ENCODE data around the gene CA5A.

CA5A gene

DNA sequence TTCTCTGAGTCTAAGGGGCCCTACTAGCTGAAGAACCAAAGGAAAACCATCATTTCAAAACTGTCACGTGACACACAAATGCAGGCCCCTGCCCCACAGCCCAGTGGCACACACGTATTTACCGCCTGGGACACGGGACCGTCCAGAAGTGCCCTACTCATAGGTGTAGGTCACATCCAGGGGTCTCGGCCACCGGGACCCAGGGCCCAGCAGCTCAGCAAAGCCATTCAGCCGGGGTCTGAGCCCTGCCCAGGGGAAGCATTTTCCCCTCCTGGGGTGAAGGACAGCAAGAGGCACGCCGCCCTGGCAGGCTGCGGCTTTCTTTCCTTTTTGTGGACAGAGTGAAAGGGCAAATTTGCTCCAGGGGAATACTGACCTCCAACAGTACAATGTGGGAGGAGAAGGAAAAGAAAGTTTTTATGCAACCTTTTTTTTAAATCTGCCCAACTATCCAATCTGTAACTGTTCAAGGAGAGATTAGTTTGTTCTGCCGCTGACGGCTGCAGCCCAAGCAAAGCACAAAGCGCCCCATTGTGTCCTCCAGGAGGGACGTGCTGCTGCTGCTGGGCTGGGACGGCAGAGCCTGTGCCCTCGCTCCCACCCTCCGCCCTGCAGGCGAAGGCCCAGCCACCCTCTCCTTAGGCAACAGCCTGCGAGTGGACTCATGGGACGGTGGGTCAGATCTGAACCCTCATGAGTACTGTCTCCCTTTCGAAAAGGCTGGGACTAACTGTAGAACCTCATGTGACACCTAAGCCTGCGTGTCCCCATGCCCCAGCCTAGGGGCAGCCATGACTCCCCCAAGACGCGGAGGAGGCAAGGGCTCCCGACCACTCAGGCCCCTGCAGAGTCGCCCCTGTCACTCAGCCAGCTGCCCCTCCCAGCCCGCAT lies 88.3 kb downstream of the CA5A start:
- in situ Hi-C loops (cut with HindIII; ENCODE audit: low pct_ligation_motif_present, low pct_unique_long_range_greater_than_20kb, low sequenced_read_pairs) = no loop called here
- no peak for DNase-seq

DNA sequence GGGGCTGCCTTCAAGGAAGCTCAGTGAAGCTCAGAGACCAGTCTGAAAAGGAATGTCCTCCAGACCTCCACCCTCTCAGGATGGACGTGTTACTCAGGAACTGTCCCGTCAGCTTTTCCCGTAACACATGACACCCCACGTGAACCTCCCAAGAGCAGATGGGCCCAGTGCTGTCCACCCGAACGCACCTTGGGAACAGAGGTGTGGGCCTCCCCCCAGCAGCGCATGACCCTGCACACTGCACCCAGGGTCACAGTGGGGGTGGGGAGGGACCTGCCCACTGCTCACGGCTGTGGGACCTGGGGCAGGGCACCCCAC lies 88.9 kb downstream of the CA5A start:
- DNase-seq = no peak
- in situ Hi-C loops (cut with HindIII; ENCODE audit: low pct_ligation_motif_present, low pct_unique_long_range_greater_than_20kb, low sequenced_read_pairs) = no loop called here

DNA sequence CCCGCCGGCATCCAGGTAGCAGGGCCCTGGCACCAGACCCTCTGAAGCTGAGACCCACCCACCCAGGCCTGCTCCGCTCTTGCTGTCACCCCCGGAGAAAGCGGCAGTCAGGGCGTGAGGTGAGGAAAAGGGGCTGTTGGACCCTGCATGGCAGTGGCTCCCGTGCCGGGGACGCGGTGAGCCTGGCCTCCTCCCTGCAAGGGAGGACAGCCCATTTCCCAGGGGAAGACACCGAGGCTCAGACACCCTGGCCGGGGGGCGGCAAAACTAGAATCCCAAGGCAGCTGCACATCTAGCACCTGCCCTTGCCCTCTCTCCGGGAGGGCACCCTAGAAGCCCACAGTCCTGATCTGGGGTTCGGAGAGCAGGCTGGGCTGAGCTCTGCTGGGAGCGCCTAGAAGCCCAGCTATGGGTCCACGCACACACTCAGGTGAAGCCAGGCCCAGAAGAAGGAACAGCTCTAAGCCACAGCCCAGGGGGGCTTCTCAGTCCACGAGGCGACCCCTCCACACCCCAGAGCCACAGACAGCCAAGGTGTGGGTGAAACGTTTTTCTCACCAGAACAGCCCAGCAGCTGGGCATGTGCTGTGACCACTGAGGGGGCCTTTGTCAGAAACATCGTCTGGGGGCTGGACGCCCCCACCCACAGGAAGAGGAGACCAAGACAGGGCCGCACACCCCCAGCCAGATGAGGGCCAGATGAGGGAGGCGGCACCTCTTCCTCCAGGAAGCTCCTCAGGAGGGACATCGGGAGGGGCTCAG lies 89.4 kb downstream of the CA5A start:
- in situ Hi-C loops (cut with HindIII; ENCODE audit: low pct_ligation_motif_present, low pct_unique_long_range_greater_than_20kb, low sequenced_read_pairs) = no loop called here
- DNase-seq = no peak

DNA sequence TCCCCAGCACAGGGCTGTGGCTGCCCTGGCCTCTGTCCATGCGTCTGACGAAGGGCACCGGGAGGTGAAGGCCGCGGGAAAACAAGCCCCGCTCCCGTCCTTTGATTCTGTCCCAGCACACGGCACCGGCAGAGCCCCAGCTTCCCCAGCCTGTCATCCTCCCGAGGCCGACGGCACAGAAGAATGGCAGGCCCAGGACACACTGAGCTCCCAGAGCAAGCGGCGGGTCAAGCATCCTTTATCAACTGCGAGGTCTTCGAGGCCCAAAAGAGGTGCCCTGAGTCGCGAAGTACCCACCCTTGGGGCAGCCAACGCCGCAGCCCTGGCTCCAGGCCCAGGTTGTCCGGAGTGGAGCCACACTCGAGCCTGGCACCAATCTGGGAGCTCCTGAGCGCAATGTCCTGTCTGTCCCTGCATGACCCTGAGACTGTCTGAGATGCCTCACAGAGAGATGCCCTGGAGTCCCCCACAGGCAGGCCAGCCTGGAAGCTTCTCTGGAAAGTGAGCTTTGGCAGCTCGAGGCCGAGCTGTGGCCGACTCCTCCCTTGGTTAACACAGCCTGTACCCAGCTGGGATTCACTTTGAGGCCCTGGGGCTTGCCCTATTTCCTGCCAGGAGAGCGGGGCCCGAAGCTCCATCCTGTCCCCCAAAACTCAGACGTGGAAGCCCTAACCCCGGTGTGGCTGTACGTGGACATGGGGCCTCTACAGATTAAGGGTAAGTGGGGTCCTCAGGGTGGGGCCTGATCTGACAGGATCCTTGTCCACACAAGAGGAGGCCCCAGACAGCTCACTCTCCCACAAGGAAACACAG lies 90.3 kb downstream of the CA5A start:
- DNase-seq = no peak
- in situ Hi-C loops (cut with HindIII; ENCODE audit: low pct_ligation_motif_present, low pct_unique_long_range_greater_than_20kb, low sequenced_read_pairs) = no loop called here

DNA sequence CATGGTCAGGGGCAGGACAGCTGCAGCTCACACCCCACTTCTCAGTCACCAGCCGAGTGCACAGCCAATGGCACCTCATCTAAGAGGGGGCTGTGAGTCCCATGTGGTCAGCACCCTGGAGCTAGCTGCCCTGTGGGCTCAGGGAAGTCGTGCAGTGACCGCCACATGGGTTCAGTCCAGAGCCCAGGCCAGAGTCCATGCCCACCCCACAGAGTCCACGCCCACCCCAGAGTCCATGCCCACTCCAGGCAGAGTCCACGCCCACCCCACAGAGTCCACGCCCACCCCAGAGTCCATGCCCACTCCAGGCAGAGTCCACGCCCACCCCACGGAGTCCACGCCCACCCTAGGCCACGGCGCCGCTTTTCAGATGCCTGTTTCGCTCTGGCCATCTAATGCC lies 91.1 kb downstream of the CA5A start:
- no peak for DNase-seq

DNA sequence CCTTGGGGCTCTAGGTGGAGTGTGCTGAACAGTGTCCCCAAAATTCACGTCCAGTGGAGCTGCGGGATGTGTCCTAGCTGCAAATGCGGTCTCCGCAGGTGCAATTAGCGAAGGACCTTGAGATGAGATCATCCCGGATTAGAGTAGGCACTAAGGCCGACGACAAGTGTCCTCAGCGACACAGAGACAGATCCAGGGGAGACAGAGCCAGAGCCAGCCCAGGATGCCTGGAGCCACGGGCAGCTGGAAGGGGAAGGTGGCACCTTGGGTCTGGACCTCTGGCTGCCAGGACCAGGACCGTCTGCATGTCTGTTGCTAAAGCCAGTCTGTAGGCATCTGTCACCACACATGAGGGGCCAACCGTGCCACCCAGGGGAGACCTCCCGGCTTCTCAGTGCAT lies 91.5 kb downstream of the CA5A start:
- in situ Hi-C loops (cut with HindIII; ENCODE audit: low pct_ligation_motif_present, low pct_unique_long_range_greater_than_20kb, low sequenced_read_pairs) = no loop called here
- DNase-seq = no peak

More for the DNA sequence above, 91.1 kb downstream of the CA5A start:
- in situ Hi-C loops (cut with HindIII; ENCODE audit: low pct_ligation_motif_present, low pct_unique_long_range_greater_than_20kb, low sequenced_read_pairs) = no loop called here

DNA sequence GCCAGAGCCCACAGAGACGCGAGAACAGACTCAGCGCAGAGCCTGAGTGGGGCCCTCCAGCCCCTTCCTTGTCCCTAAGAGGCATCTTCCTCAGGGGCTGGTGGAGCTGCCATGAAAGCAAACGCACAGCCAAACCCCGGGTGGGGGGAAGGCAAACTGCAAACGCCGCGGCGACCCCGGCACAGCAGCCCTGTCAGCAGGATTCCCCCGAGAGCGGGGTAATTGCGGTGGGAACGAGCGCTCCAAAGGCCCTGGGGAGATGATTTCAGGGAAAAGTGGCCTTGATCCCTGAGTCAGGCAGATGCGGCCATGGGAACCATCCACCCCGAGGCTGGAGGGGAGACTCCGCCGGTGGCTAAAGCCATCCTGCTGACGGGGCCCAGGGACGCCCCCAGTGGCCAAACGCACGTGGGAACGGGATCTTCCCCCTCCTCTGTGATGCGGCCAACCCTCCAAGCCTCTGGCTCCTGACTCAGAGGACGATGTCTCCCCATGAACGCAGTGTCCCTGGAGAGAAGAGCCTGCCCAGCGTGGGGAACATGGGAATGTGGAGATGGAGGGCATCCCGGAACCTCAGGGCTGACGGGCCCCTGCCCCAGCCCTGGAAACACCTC lies 92.1 kb downstream of the CA5A start:
- DNase-seq = no peak
- in situ Hi-C loops (cut with HindIII; ENCODE audit: low pct_ligation_motif_present, low pct_unique_long_range_greater_than_20kb, low sequenced_read_pairs) = no loop called here

DNA sequence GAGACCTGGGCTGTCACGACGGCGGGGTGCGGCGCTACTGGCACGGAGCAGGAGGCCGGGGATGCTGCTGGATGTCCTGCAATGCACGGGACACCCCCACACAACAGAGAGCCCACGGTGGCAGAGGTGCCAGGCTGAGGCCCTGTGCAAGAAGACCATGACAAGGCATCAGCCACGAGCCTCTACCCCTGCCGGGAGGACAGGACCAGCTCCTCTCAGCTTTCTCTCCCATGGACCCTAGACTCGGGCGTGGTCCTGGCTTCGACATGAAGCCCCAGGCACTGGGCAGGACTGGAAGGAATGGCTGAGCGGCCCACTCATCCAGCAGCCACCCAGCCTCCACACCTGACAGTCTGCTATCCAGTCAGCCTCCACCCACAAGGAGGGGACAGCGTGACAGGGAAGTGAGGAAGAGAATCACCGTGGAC lies 92.6 kb downstream of the CA5A start:
- in situ Hi-C loops (cut with HindIII; ENCODE audit: low pct_ligation_motif_present, low pct_unique_long_range_greater_than_20kb, low sequenced_read_pairs) = no loop called here
- DNase-seq = no peak

DNA sequence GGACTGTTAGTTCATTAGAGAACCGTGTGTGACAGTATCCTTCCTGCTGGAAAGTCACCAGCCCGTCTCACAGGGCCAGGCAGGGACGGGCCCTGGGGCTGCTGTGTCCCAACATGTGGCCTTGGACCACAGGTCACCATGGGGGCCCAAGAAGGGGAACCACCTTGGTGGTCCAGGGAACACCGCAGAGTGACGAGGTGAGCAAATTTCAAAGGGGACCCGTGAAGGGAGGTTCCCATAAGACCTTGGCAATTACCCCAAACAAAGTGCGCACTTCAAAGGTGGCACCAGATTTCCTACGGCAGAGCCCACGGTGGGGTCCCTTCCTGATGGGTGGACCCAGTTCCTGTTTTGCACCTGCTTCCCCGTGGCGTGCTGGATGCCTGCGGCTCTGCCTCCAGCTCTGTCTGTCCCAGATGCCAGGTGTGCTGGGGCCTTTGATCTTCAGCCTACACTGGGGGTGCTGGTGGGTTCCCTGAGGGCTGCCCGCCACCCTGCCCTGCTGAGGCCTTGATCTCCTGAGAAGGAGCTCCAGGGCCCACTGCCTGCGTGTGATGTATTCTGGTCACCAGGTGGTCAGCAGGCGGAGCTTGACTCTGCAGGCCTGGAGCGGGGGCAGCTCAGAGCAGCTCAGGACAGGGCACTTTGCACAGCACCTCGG lies 94.0 kb downstream of the CA5A start:
- DNase-seq = no peak

DNA sequence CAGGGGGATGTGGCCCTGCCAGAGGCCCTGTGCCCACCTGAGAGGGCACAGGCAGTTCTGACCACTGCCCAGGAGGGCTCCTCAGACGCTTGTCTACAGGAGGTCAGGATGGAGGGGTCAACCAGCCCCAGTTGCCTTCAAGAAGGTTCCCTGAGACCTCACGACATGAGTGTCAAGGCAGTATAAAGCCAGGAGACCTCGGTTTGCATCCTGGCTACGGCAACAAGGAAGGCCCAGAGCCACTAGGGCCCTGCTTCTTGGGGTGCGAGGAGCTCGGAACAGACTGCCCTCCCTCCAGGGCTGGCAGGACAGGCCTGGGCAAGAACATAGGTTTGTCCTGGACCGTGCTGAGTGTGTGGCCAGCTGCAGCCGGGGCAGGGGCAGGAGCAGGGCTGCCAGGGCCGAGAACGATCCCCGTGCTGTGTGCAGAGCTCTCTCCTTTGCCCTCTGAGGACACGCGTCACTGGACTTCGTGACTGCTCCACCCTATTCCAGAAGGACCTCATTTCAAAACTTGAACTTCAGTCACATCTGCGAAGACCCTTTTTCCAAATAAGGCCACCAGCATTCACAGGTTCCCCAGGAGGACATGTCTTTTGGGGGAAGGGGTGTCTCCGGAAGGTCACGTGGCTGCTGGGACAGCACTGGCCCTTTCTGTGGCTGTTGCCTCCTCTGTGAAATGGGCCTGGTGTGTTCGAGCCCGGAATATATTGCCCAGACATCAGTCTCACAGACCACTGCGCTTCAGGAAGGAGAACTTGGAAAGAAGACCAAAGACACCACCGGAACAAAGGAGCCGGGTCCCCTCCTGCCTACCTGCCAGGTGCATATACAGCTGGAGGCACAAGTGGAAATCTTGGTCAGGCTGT lies 94.8 kb downstream of the CA5A start:
- in situ Hi-C loops (cut with HindIII; ENCODE audit: low pct_ligation_motif_present, low pct_unique_long_range_greater_than_20kb, low sequenced_read_pairs) = no loop called here
- no peak for DNase-seq

More for the DNA sequence above, 94.0 kb downstream of the CA5A start:
- in situ Hi-C loops (cut with HindIII; ENCODE audit: low pct_ligation_motif_present, low pct_unique_long_range_greater_than_20kb, low sequenced_read_pairs) = no loop called here

DNA sequence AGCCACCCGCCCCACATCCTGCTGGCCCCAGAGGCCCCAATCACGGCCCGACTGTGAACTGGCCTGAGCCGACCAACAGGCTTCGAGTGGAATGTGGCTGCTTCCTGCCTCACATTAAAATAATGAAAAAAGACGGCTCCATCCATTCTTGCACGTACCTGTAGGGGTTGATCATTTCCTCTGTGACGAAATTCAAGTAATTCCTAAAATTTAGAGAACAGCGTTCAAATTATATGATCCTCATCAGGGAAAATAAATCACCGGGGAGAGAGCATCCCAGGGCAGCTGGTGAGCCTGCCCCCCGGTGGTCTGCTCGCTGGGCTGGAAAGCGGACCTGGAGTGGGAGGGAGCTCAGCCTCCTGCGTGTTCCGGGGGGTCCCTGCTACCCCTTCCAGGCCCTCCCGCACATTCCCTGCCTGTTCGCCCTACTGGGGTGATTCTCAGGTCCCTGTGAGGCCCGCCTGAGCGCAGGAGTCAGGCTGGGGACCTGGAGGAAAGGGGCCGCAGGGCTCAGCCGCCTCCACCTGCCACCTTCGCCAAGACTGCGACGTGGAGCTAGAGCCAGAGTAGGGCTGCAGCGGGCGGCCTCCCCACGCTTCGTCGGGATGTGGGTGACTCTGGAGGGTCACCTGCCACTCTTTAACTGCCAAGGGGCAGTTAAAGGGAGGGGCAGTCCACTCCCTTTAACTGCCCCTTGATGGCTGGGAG lies 95.9 kb downstream of the CA5A start:
- in situ Hi-C loops (cut with HindIII; ENCODE audit: low pct_ligation_motif_present, low pct_unique_long_range_greater_than_20kb, low sequenced_read_pairs) = no loop called here
- DNase-seq = no peak

DNA sequence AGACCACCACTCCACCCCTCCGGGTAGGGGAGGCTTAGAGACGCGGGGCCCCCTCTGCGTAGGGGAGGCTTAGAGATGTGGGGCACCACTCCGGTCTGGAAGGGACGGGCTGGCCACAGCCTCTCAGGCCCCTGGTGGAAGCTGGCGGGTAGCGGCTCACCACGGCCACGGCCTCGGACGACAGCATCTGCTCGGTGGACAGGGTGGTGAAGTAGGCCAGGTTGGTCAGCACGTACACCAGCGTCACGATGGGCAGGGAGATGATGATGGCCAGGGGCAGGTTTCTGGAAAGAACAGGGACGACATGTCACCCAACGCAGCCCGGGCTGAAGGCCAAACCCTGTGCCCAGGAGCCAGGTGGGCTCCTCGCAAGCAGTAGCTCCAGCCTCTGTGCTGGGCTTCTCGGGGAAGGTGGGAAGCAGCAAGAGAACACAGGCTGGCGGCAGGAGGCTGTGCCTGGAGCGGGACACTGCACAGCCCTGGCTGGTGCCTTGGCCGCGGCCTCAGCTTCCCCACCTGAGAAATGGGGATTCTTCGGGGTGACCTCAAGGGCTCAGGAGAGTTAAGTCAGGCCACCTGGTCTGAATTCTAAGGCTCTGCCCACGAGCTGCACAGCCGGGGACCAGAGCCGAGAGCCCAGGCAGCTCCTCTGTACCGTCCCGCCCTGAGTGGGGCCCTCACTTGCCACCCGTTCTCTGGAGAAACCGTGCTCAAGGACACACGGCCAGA lies 96.6 kb downstream of the CA5A start:
- in situ Hi-C loops (cut with HindIII; ENCODE audit: low pct_ligation_motif_present, low pct_unique_long_range_greater_than_20kb, low sequenced_read_pairs) = no loop called here
- no peak for DNase-seq

DNA sequence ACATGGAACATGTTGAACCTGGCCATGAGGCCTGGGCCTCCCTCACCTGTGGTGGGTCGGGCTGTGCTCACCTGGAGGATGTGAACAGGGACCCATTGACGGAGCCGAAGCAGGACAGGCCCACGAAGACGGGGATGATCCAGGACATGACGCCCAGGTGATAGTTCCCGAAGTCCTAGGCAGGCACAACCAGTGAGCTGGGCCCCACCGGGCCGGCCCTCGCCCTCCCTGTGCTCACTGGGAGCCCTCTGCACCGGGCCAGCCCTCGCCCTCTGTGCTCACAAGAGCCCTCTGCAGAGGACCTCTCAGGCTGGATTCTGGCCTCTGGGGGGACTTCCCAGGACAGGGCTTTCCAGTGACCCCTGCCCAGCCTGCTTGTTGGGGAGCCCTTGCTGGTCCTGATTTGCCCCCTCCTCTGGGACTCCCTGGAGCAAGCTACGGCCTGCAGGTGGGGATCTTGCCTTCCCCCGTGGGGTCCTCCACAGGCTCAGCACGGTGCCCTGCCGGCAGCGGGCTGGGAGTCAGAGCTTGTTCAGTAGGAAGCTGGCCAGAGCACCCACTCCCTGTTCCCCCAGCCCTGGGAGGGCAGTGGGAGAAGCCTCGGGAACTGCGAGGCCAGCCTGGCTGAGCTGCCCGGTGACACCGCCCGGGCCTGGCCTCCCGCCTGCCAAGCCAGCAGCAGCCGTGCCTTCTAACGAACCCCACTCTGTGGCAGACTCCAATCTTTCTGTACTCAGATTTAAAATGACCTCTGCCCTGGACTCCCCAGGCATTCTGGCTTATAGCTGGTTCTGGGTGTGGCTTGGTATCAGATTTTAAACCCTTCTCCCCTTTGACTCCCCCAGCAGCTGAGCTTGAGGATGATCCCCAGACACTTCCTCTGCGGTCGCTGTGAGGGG lies 97.4 kb downstream of the CA5A start:
- in situ Hi-C loops (cut with HindIII; ENCODE audit: low pct_ligation_motif_present, low pct_unique_long_range_greater_than_20kb, low sequenced_read_pairs) = no loop called here
- no peak for DNase-seq

Measured in ACHN (cell line).